Activated T-helper 1 cell treated with anti-CD3 and anti-CD28 coated beads, Interleukin-12 subunit alpha, Interleukin-12 subunit beta, Interleukin-2, Interleukin-4 antibody, amounts not matched to agents 30 ng/mL and 10 ng/mL and 1 ng/mL, durations not matched to agents 14 hours and 24 hours and 36 hours (primary cell): ENCODE measurements around the gene SEPTIN1. TPM values are rescaled to one million over a fixed set of nuclear protein-coding genes. Genes with fewer than 3 reads are reported as not detected.
A peak's percentile ranks its signal among the peaks of the same experiment; 100 is the strongest.

Experiments
- DNase-seq: peaks from one replicate; pipeline ENCODE4 v3.0.0; 2021; ENCODE audit warnings: low spot score
- H3K27ac Mint-ChIP-seq: one replicate; pipeline ENCODE4 v1.8.0; 2021; ENCODE audit warnings: mild to moderate bottlenecking, mixed read lengths
- H3K27me3 Mint-ChIP-seq: one replicate; pipeline ENCODE4 v1.8.0; 2022; ENCODE audit warnings: mild to moderate bottlenecking, moderate library complexity, mixed read lengths; ENCODE audit not compliant: insufficient read depth
- H3K36me3 Mint-ChIP-seq: one replicate; pipeline ENCODE4 v1.8.0; 2021; ENCODE audit warnings: low read depth, mixed read lengths
- H3K4me1 Mint-ChIP-seq: one replicate; pipeline ENCODE4 v1.8.0; 2021; ENCODE audit warnings: low read depth, mixed read lengths
- H3K4me3 Mint-ChIP-seq: one replicate; pipeline ENCODE4 v1.8.0; 2021; ENCODE audit warnings: mild to moderate bottlenecking, moderate library complexity, mixed read lengths
- H3K9me3 Mint-ChIP-seq: one replicate; pipeline ENCODE4 v1.8.0; 2021; ENCODE audit warnings: mixed read lengths
- intact Hi-C: fragments of 100-400 bp; cut with micrococcal nuclease; formaldehyde crosslinking; loops from one replicate; pipeline ENCODE4 v1.15.1; 2024
- total RNA-seq: library from RNA; stranded (reverse); gene quantifications from 2 replicates; pipeline ENCODE4 v1.2.3, GENCODE V29; 2022

The SEPTIN1 gene
- total RNA-seq, 1 donor from 2014 or later, result 195 TPM

DNA sequence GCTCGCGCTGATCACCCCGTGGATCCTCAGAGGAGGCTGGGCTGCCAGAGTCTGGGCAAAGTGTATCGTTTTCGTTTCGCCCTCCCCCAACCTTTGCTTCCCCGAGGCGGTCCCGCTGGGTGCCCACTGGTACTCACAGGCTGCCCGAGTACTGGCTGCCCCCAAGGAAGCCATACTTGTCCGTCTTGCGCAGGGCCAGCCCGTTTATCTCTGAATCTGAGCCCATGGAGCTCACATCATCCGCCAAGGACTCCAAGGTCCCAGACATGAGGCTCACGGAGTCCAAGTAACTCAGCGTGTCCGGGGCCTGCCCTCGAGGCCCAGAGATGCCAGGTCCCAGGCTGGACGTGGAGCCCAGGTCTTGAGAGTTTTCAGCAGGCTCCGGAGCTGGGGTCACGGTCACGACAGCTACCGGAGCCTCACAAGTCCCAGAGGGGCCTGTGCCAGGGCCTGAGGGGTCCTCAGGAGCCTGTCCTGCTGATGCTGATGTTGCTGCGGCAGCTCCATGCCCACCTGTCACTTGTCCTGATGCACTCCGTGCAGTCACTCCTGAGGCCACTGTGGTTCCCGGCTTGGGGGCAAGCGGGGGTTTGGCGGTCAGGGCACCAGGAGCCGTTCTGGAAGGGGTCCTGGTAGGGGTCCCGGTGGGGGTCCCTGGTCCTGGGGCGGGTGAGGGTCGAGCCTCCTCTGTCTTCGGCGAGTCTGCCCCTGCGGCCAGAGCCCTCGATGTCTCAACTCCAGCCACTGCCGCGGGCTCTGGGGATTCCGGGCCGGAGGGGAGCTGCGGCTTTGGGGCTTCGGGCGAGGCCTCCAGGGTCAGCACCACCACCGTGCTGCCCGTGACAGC lies 13.0 kb downstream of the SEPTIN1 start:
- Mint-ChIP-seq H3K27ac (peak overlapping the region; percentile 79), H3K4me1 (peaks cover 52% of the 10 kb centered on the region), H3K27me3 (no peaks in the 10 kb centered on the region), H3K9me3 (no peaks in the 10 kb centered on the region), H3K36me3 (peaks cover 24% of the 10 kb centered on the region), H3K4me3 (peak overlapping the region; percentile 94)
- intact Hi-C loops, result no loop called here
- no peak for DNase-seq

GRCh38 chr16:30368792-30369090 lies 13.6 kb downstream of the SEPTIN1 start:
- DNase-seq, result no peak
- Mint-ChIP-seq H3K36me3 (peaks cover 24% of the 10 kb centered on the region), H3K27me3 (no peaks in the 10 kb centered on the region), H3K9me3 (no peaks in the 10 kb centered on the region), H3K27ac (peak overlapping the region; percentile 79), H3K4me3 (peak overlapping the region; percentile 94), H3K4me1 (peaks cover 53% of the 10 kb centered on the region)
- intact Hi-C loops, result no loop called here

DNA sequence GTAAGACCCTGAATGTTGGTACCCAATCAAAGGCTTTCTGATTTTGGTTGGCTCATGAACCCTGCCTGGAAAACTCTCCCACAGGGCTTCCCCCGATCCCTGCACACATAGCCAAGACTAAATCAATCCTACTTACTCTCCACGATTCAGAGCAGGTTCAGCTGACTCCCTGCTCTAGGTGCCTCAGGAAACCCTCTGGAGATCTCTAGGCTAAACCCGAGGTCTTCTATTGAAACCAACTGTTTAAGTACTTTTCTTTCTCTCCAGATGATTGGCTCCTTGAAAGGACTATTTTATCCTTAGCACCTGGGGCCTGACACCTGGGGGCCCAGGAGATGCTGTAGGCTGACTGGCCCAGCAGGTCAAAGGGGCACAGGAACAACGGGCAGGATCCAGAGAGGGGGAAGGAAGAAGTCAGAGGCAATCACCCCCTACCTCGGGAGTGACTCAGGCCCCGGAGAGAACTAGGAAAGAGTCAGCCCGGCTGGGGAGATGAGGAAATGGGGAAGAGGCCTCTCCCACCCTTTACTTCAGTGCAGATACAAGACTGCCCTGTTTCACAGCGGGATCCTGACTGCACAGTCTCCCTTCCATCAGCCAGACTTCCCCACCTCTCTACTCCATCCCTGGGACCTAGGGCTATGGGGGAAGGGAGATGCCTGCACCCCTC lies 14.1 kb downstream of the SEPTIN1 start:
- Mint-ChIP-seq H3K27ac (peak overlapping the region; percentile 79), H3K36me3 (peaks cover 25% of the 10 kb centered on the region), H3K4me3 (peak overlapping the region; percentile 94), H3K9me3 (no peaks in the 10 kb centered on the region), H3K4me1 (peaks cover 53% of the 10 kb centered on the region), H3K27me3 (no peaks in the 10 kb centered on the region)
- no peak for DNase-seq
- intact Hi-C loops, result no loop called here

DNA sequence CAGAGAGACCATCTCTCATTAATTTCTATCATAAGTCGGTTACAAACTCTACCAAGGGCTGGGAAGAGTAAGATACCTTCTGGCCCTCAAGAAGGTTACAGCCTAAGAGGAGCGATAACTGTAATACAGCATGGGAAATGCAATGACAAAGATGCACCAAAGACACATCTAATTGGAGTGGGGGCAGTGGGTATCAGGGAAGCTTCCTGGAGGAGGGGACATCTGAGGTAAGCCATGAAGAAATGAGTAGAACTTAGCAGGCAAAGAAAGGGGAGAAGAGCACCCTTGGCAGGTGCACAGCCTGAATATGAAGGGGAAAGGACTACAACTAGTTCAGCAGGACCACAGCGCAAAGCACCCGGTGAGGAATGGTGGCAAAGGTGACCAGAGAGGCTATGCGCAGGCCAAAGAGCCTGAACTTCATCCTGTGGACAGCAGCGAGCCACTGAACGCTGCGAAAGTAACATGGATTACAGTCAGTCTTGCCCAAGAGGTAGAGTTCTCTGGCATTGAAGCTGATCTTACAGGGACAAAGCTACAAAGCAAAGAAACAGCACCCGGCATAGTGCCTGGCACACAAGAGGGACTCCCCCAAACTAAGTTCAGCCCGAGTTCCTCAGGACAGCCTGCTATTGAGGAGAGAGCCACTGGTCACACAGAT lies 14.9 kb downstream of the SEPTIN1 start:
- Mint-ChIP-seq H3K27ac (peak overlapping the region; percentile 79), H3K4me3 (peak overlapping the region; percentile 94), H3K4me1 (peaks cover 53% of the 10 kb centered on the region), H3K36me3 (peaks cover 29% of the 10 kb centered on the region), H3K27me3 (no peaks in the 10 kb centered on the region), H3K9me3 (no peaks in the 10 kb centered on the region)
- intact Hi-C loops, result no loop called here
- no peak for DNase-seq

DNA sequence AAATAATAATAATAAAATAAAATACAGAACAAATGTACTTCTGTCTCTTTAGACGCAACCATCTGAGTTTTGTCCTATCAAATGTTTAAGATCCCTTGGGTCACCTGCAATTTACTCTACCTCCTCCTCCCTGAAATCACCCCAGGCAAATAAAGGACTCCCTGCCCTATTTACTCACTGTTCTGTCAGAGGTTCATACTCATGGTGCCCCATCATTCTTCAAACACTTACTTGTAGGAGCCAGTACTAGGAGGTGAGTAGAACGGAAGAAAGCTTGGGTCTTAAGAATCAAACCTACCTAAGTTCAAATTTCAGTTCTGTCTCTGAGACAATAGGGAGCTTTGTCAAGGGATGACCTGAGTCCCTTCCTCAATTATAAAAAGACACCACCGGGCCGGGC lies 15.8 kb downstream of the SEPTIN1 start:
- Mint-ChIP-seq H3K27ac (peak overlapping the region; percentile 76), H3K36me3 (peaks cover 35% of the 10 kb centered on the region), H3K4me3 (peak overlapping the region; percentile 94), H3K27me3 (no peaks in the 10 kb centered on the region), H3K4me1 (peaks cover 46% of the 10 kb centered on the region), H3K9me3 (no peaks in the 10 kb centered on the region)
- intact Hi-C loops, result no loop called here
- no peak for DNase-seq

DNA sequence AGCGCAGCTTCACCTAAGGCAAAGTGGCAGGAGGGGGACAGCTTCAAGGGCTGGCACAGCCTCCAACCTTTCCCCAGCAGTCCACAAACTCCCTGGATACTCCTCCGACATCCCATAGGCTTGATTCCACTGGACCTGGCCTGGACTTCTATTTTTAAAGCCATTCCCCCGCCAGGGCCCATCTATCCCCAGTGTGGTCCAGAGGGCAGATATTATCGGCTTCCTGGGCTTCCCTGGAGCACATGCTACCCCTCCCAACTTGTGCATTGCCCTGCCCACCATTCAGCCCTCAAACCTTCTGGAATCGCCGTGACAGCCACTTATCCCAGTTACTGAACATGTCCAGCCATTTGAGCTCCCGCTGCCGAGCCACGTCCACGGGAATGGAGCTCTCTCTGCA lies 17.2 kb downstream of the SEPTIN1 start:
- Mint-ChIP-seq H3K27me3 (no peaks in the 10 kb centered on the region), H3K4me1 (peaks cover 41% of the 10 kb centered on the region), H3K36me3 (peaks cover 43% of the 10 kb centered on the region), H3K4me3 (no peak overlapping the region), H3K9me3 (no peaks in the 10 kb centered on the region), H3K27ac (peak overlapping the region; percentile 9)
- intact Hi-C loops, result no loop called here
- no peak for DNase-seq

DNA sequence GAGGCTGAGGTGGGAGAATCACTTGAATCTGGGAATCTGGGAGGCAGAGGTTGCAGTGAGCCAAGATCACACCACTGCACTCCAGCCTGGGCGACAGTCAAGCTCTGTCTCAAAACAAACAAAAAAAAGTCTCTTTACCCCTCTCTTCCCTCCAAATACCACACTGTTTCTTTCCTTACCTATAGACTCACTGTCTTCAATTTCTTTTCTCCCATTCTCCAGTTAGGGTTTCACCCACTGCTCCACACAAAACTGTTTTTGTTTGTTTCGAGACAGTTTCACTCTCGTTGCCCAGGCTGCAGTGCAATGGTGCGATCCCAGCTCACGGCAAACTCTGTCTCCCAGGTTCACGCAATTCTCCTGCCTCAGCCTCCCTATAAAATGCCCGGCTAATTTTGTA lies 21.2 kb downstream of the SEPTIN1 start:
- Mint-ChIP-seq H3K27me3 (no peaks in the 10 kb centered on the region), H3K4me3 (no peak overlapping the region), H3K4me1 (peaks cover 17% of the 10 kb centered on the region), H3K9me3 (no peaks in the 10 kb centered on the region), H3K36me3 (peaks cover 44% of the 10 kb centered on the region), H3K27ac (no peak overlapping the region)
- intact Hi-C loops, result no loop called here
- no peak for DNase-seq

- intact Hi-C loops, result no loop called here
- Mint-ChIP-seq H3K27ac (no peak overlapping the region), H3K27me3 (no peaks in the 10 kb centered on the region), H3K36me3 (peaks cover 41% of the 10 kb centered on the region), H3K4me3 (no peak overlapping the region), H3K9me3 (no peaks in the 10 kb centered on the region), H3K4me1 (peaks cover 21% of the 10 kb centered on the region)
- no peak for DNase-seq
Measured at GRCh38 chr16:30359871-30360170, 22.5 kb downstream of the SEPTIN1 start.

GRCh38 chr16:30358990-30359870 lies 23.1 kb downstream of the SEPTIN1 start:
- no peak overlapping the region for H3K4me3 Mint-ChIP-seq
- H3K27me3 Mint-ChIP-seq, result no peaks in the 10 kb centered on the region
- H3K36me3 Mint-ChIP-seq, result peaks cover 40% of the 10 kb centered on the region
- intact Hi-C loops, result no loop called here
- H3K27ac Mint-ChIP-seq, result no peak overlapping the region
- no peaks in the 10 kb centered on the region for H3K9me3 Mint-ChIP-seq
- DNase-seq, result no peak
- peaks cover 19% of the 10 kb centered on the region for H3K4me1 Mint-ChIP-seq

DNA sequence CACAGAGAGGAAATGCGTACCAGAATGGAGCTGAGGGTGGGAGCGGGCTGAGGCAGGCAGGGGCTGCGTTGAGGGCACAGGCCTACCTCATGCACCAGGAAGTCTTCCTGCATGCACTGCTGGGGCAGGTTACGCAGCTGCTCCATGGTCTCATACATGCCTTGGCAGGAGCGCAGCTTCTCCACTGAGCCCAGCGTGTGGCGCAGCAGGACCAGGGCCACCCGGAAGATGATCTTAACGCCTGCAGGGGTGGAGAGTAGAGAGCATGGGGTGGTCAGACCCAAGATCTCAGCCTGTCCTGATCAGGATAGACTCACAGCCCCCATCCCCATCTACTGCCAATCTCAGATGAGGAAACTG lies 23.8 kb downstream of the SEPTIN1 start:
- peaks cover 42% of the 10 kb centered on the region for H3K36me3 Mint-ChIP-seq
- H3K9me3 Mint-ChIP-seq, result no peaks in the 10 kb centered on the region
- intact Hi-C loops, result no loop called here
- peaks cover 26% of the 10 kb centered on the region for H3K4me1 Mint-ChIP-seq
- no peak overlapping the region for H3K27ac Mint-ChIP-seq
- no peak overlapping the region for H3K4me3 Mint-ChIP-seq
- DNase-seq, result no peak
- H3K27me3 Mint-ChIP-seq, result no peaks in the 10 kb centered on the region

GRCh38 chr16:30357715-30358576 lies 24.4 kb downstream of the SEPTIN1 start:
- DNase-seq, result no peak

DNA sequence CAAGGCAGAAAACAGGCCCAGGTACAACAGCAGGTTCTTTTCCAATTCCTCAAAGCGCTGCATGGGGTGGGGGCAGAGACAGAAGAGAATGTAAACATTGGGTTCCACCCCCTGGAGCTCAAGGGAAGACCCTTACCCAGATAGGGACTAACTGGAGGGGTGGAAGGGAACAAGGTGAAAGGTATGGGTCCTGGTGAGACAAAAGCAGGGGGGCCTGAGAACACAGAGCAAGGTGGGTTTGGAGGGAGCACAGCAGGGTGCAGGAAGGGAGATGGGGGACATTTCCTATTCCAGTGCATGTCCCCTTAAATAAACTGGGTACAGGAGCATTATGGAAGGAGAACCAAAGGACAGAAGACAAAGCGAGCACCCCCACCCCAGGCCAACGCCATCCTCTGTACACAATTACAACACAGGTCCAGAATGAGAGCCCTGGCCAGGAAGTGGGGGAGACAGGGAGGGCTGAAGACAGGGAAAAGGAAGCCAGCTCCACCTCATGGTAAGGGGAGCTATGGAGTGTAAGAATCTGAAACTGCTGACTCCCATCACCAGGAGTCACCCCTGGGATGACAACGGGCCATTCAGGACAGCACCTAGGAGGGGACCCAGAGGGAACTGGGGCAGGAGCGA lies 25.2 kb downstream of the SEPTIN1 start:
- no peaks in the 10 kb centered on the region for H3K9me3 Mint-ChIP-seq
- no peak for DNase-seq
- intact Hi-C loops, result no loop called here
- H3K4me3 Mint-ChIP-seq, result peak overlapping the region; percentile 4
- peaks cover 31% of the 10 kb centered on the region for H3K4me1 Mint-ChIP-seq
- peaks cover 40% of the 10 kb centered on the region for H3K36me3 Mint-ChIP-seq
- peak overlapping the region; percentile 32 for H3K27ac Mint-ChIP-seq
- H3K27me3 Mint-ChIP-seq, result no peaks in the 10 kb centered on the region

More at GRCh38 chr16:30357715-30358576, 24.4 kb downstream of the SEPTIN1 start:
- Mint-ChIP-seq H3K4me1 (peaks cover 26% of the 10 kb centered on the region), H3K36me3 (peaks cover 40% of the 10 kb centered on the region), H3K9me3 (no peaks in the 10 kb centered on the region), H3K27me3 (no peaks in the 10 kb centered on the region), H3K4me3 (no peak overlapping the region), H3K27ac (no peak overlapping the region)
- intact Hi-C loops, result no loop called here
